ENCODE measurements around the gene RPL6. TPM values are rescaled to one million over a fixed set of nuclear protein-coding genes. Genes with fewer than 3 reads are reported as not detected.

Gene RPL6
- polyA plus RNA-seq, 1 of the 3 experiments (the other 2 are of a cell fraction): 2,073 TPM

GRCh38 chr12:112401903-112402498, 7.4 kb downstream of the RPL6 start:
- 55% methylated on average over 5 of the region's 5 CpGs for WGBS (ENCODE audit: low lambda C conversion rate)
- H3K9me3 ChIP-seq: no peaks in the 10 kb centered on the region
- H3K36me3 ChIP-seq (replicated peaks in 1 of 2; ENCODE audit: control insufficient read depth in 1 of 2, insufficient read depth in 2 of 2, low read length in 1 of 2): peaks cover 27 to 32% of the 10 kb centered on the region in 2 experiments
- ChIA-PET CTCF (interaction anchor here (0.7 to 2.3 kb wide), 3 partner anchors 9 to 158 kb away, joined by 3 to 8 read pairs (median 5); no protein-coding TSS in a partner anchor), POLR2A (no interaction called here)
- no peak overlapping the region for H3K27ac ChIP-seq (ENCODE audit: low read depth in 2 of 2, low read length in 1 of 2)
- TF ChIP-seq FOXJ3 (CRISPR knock-in tag; IDR thresholded peaks at IDR 0.05) (no peak), NRF1 (IDR thresholded peaks at IDR 0.05; ENCODE audit: low read depth, low read length) (no peak), GABPA (IDR thresholded peaks at IDR 0.05; ENCODE audit: low read depth) (no peak), ZBTB33 (IDR thresholded peaks at IDR 0.05; ENCODE audit: borderline replicate concordance, low read depth) (no peak), REST (IDR thresholded peaks at IDR 0.05; ENCODE audit: low read depth, low read length) (no peak), POLR2AphosphoS5 (IDR thresholded peaks at IDR 0.05; ENCODE audit: low read depth, low read length) (no peak), SIN3A (IDR thresholded peaks at IDR 0.05; ENCODE audit: borderline replicate concordance, low read depth, low read length) (no peak), PBX3 (IDR thresholded peaks at IDR 0.05) (no peak), CHD2 (IDR thresholded peaks at IDR 0.05; ENCODE audit: low read length, partially characterized antibody) (no peak), FOXM1 (IDR thresholded peaks at IDR 0.05; ENCODE audit: low read depth) (no peak), TAF1 (IDR thresholded peaks at IDR 0.05; ENCODE audit: borderline replicate concordance, low read depth, low read length) (no peak)
- H3K4me2 ChIP-seq: no peak overlapping the region
- peaks cover 2 to 6% of the 10 kb centered on the region in 2 experiments; a peak in 3 of 4 replicates for H3K4me1 ChIP-seq (ENCODE audit: control insufficient read depth in 1 of 2, insufficient read depth in 2 of 2, low read depth in 1 of 2, low read length in 1 of 2)
- H2AFZ ChIP-seq (ENCODE audit: low read depth): no peak overlapping the region
- H3K27me3 ChIP-seq (ENCODE audit: insufficient read depth): no peaks in the 10 kb centered on the region
- H3K9me2 ChIP-seq: no peaks in the 10 kb centered on the region
- peaks cover 28% of the 10 kb centered on the region for H4K20me1 ChIP-seq (ENCODE audit: insufficient read depth)
- no peak overlapping the region for H3K4me3 ChIP-seq (ENCODE audit: low read depth in 2 of 2, low read length in 1 of 2)
- H3K9ac ChIP-seq: no peak overlapping the region
- peaks cover 8% of the 10 kb centered on the region; the same call in 1 of the 2 replicates for H3K79me2 ChIP-seq (ENCODE audit: insufficient read depth)
- no peak for DNase-seq
- peaks cover 46% of the 10 kb centered on the region for H3F3A ChIP-seq (replicated peaks; ENCODE audit: insufficient read depth)
